ENCODE measurements around the gene ATXN10. TPM values are rescaled to one million over a fixed set of nuclear protein-coding genes. Genes with fewer than 3 reads are reported as not detected.

ATXN10 gene
- total and polyA plus RNA-seq, 2 of the 13 experiments (the other 11 are each of a cell fraction or from before 2014, with no cell fraction given) = 60.1 to 194 TPM

- in situ Hi-C loops (cut with HindIII; ENCODE audit: extremely low pct_ligation_motif_present, low pct_unique_long_range_greater_than_20kb) (no loop called here), intact Hi-C loops (cut with micrococcal nuclease; ENCODE audit: unreplicated experiment) (no loop called here)
- 98% methylated on average over 1 of the region's 1 CpG for WGBS (ENCODE audit: low lambda C conversion rate)
- ChIA-PET CTCF (ENCODE audit: low intra/inter-chr PET ratio, low total read pairs) (no interaction called here), POLR2A (no interaction called here)
- Histone ChIP-seq H3K9me3 (ENCODE audit: low read length) (no peaks in the 10 kb centered on the region), H3K4me3 (replicated peaks in 1 of 3; ENCODE audit: insufficient read depth in 1 of 3, low read depth in 2 of 3, low read length in 3 of 3) (no peak overlapping the region), H3K27me3 (ENCODE audit: control insufficient read depth in 1 of 2, insufficient read depth in 2 of 2, low read length in 2 of 2) (no peaks in the 10 kb centered on the region), H3K27ac (ENCODE audit: extremely low read length, insufficient read depth, low read length) (no peak overlapping the region), H3K9ac (ENCODE audit: insufficient read depth, low read depth, low read length) (no peak overlapping the region), H3K4me1 (ENCODE audit: insufficient read depth, low read length) (peaks cover 13% of the 10 kb centered on the region), H3K79me2 (ENCODE audit: insufficient read depth, low read length) (peaks cover 56% of the 10 kb centered on the region), H3K36me3 (replicated peaks in 1 of 2; ENCODE audit: control insufficient read depth in 1 of 2, insufficient read depth in 2 of 2, low read length in 2 of 2) (peaks cover 11 to 32% of the 10 kb centered on the region in 2 experiments), H3K4me2 (ENCODE audit: low read depth, low read length) (no peak overlapping the region), H2AFZ (ENCODE audit: low read length) (no peak overlapping the region), H4K20me1 (ENCODE audit: insufficient read depth, low read length) (no peaks in the 10 kb centered on the region; the same call in 1 of the 2 replicates)
- ATAC-seq (no peak), FAIRE-seq (no peak), DNase-seq (ENCODE audit: low spot score) (no peak)
- TF ChIP-seq ZNF18 (CRISPR knock-in tag; IDR thresholded peaks at IDR 0.05; ENCODE audit: insufficient replicate concordance) (no peak), TRIM24 (CRISPR knock-in tag; IDR thresholded peaks at IDR 0.05) (no peak), MLLT10 (CRISPR knock-in tag; IDR thresholded peaks at IDR 0.05) (no peak), ZNF737 (CRISPR knock-in tag; IDR thresholded peaks at IDR 0.05; ENCODE audit: borderline replicate concordance) (no peak), ZNF414 (CRISPR knock-in tag; IDR thresholded peaks at IDR 0.05) (no peak), YEATS2 (CRISPR knock-in tag; IDR thresholded peaks at IDR 0.05; ENCODE audit: borderline replicate concordance) (no peak), NONO (IDR thresholded peaks at IDR 0.05) (no peak), NONO (CRISPR knock-in tag; conservative IDR thresholded peaks at IDR 0.05) (no peak), ONECUT2 (CRISPR knock-in tag; IDR thresholded peaks at IDR 0.05) (no peak), ZSCAN20 (CRISPR knock-in tag; IDR thresholded peaks at IDR 0.05; ENCODE audit: borderline replicate concordance) (no peak), RAD51 (IDR thresholded peaks at IDR 0.05; ENCODE audit: borderline replicate concordance) (no peak), ZNF547 (CRISPR knock-in tag; IDR thresholded peaks at IDR 0.05) (no peak), NFYC (CRISPR knock-in tag; IDR thresholded peaks at IDR 0.05) (no peak), ZNF136 (CRISPR knock-in tag; IDR thresholded peaks at IDR 0.05; ENCODE audit: low read depth) (no peak), E2F2 (CRISPR knock-in tag; IDR thresholded peaks at IDR 0.05; ENCODE audit: borderline replicate concordance) (no peak), CENPT (CRISPR knock-in tag; IDR thresholded peaks at IDR 0.05; ENCODE audit: low read depth) (no peak)
- BruUV-seq (replicated peaks) = no TSS peak
These were observed 17.6 kb downstream of the ATXN10 start for GRCh38 chr22:45689211-45689610.

Measured in HepG2 (cell line).